H1 (cell line): ENCODE results near the gene OTOS. TPM values are rescaled to one million over a fixed set of nuclear protein-coding genes. Genes with fewer than 3 reads are reported as not detected.

ENCODE experiments used
- KDM5A ChIP-seq: fragments of 200-600 bp; IDR thresholded peaks from 2 replicates; pipeline ENCODE4 v1.7.1; 2012; ENCODE audit warnings: mild to moderate bottlenecking, low read length, inconsistent platforms, mixed read lengths
- polyA plus RNA-seq, 7 experiments: library from polyadenylated mRNA; depleted of rRNA in 3 of 7; stranded (reverse) in 5 of 7; unstranded in 2 of 7; fragments of >200 nt in 5 of 7; fragments of 200-250 nt in 2 of 7; gene quantifications; 1 replicate in 5 of 7; 2 replicates in 1 of 7; 4 replicates in 1 of 7; pipeline versions ENCODE4 v1.2.1 to v1.2.3, GENCODE V29; 2011 to 2013; ENCODE audit warnings: missing spikeins in 2 of 7, mixed read lengths in 2 of 7
- total RNA-seq: library from RNA; stranded (reverse); fragmentation: NEBNext Ultra II Directional; extraction: Animal tissue kit (Norgen Biotek cat#: 25700); gene quantifications from 2 replicates; pipeline ENCODE4 v1.2.1, GENCODE V29; 2021

The OTOS gene
- total and polyA plus RNA-seq, 2 of the 8 experiments (the other 6 are each of a cell fraction or from before 2014, with no cell fraction given), result 0.17 TPM; not detected in 1

- TF ChIP-seq KDM5A, result no peak
Measured at GRCh38 chr2:240166191-240166590, 25.7 kb upstream of the OTOS start (continued).
